DND-41 (cell line): ENCODE data around the gene VSIG10.

Source experiments
- ATAC-seq: fragments of 200-7000 bp; cut with Tn5 transposase; 3 replicates; pipeline ENCODE4 v1.9.1; 2021; ENCODE audit warnings: low read depth; ENCODE audit not compliant: insufficient read depth
- DNase-seq: peaks from one replicate; pipeline ENCODE4 v3.0.0-alpha.2; 2020
- H2AFZ ChIP-seq: 2 replicates; pipeline ENCODE4 v1.6.0; 2012; ENCODE audit warnings: low read depth, low read length
- H3K27ac ChIP-seq: 2 replicates; pipeline ENCODE4 v1.5.1; 2012; ENCODE audit warnings: low read length, inconsistent platforms
- H3K27me3 ChIP-seq: fragments of 200-600 bp; sonication (generic); 2 replicates; pipeline ENCODE4 v1.6.0; 2012; ENCODE audit warnings: low read length, mild to moderate bottlenecking, inconsistent platforms; ENCODE audit not compliant: insufficient read depth, poor library complexity
- H3K36me3 ChIP-seq: 2 replicates; pipeline ENCODE4 v1.5.1; 2012; ENCODE audit warnings: low read length, inconsistent platforms; ENCODE audit not compliant: insufficient read depth
- H3K4me1 ChIP-seq: 2 replicates; pipeline ENCODE4 v1.5.1; 2012; ENCODE audit warnings: mild to moderate bottlenecking, low read length; ENCODE audit not compliant: insufficient read depth
- H3K4me2 ChIP-seq: 2 replicates; pipeline ENCODE4 v1.6.0; 2012; ENCODE audit warnings: mild to moderate bottlenecking, moderate library complexity, low read length, inconsistent platforms; ENCODE audit not compliant: insufficient read depth
- H3K4me3 ChIP-seq, 2 experiments: fragments of 200-600 bp in 1 of 2; shearing (Covaris generic) in 1 of 2; 2 replicates each; pipeline ENCODE4 v1.5.1; 2012 to 2016; ENCODE audit warnings: inconsistent platforms in 2 of 2, low read length in 2 of 2, mild to moderate bottlenecking in 2 of 2, low read depth in 1 of 2, moderate library complexity in 1 of 2
- H3K79me2 ChIP-seq: 2 replicates; pipeline ENCODE4 v1.6.0; 2012; ENCODE audit warnings: low read length, inconsistent platforms; ENCODE audit not compliant: insufficient read depth
- H3K9ac ChIP-seq: 2 replicates; pipeline ENCODE4 v1.6.0; 2012; ENCODE audit warnings: low read depth, mild to moderate bottlenecking, inconsistent platforms, low read length, moderate library complexity
- H3K9me3 ChIP-seq: 2 replicates; pipeline ENCODE4 v1.5.1; 2012; ENCODE audit warnings: low read length, moderate library complexity, mild to moderate bottlenecking, inconsistent platforms; ENCODE audit not compliant: insufficient read depth, severe bottlenecking
- H4K20me1 ChIP-seq: 2 replicates; pipeline ENCODE4 v1.6.0; 2012; ENCODE audit warnings: low read length; ENCODE audit not compliant: insufficient read depth
- CTCF ChIP-seq: IDR thresholded peaks from 2 replicates; pipeline ENCODE4 v1.5.1; 2012; ENCODE audit warnings: borderline replicate concordance, low read length, moderate library complexity, mild to moderate bottlenecking; ENCODE audit not compliant: poor library complexity, severe bottlenecking; ENCODE audit errors: extremely low read depth
- EZH2 ChIP-seq: IDR thresholded peaks from 3 replicates; pipeline ENCODE4 v1.6.1; 2012; ENCODE audit warnings: borderline replicate concordance, low read depth, mild to moderate bottlenecking, moderate library complexity, low read length, inconsistent platforms; ENCODE audit not compliant: severe bottlenecking

The VSIG10 gene

GRCh38 chr12:118073768-118074167 is 30.0 kb downstream of the VSIG10 start:
- H3K4me2 ChIP-seq, result no peak overlapping the region
- 0 out of 2 replicates have a peak, but pooled peaks cover 2% of the 10 kb centered on the region for H3K36me3 ChIP-seq
- no peak overlapping the region for H3K27ac ChIP-seq
- no peak for DNase-seq
- no peak for TF ChIP-seq CTCF
- TF ChIP-seq EZH2, result no peak
- H3K9me3 ChIP-seq, result no peaks in the 10 kb centered on the region
- H3K27me3 ChIP-seq, result no peaks in the 10 kb centered on the region
- no peak overlapping the region for H3K4me3 ChIP-seq
- H3K79me2 ChIP-seq, result no peaks in the 10 kb centered on the region
- no peak overlapping the region for H3K9ac ChIP-seq
- no peaks in the 10 kb centered on the region for H3K4me1 ChIP-seq
- no peak overlapping the region for H2AFZ ChIP-seq
- no peaks in the 10 kb centered on the region for H4K20me1 ChIP-seq
- no peak for ATAC-seq

GRCh38 chr12:118070650-118071049 is 33.2 kb downstream of the VSIG10 start:
- no peak for DNase-seq
- Histone ChIP-seq H3K27me3 (no peaks in the 10 kb centered on the region), H3K36me3 (no peaks in the 10 kb centered on the region)

GRCh38 chr12:118068445-118068844 is 35.4 kb downstream of the VSIG10 start:
- no peak for ATAC-seq
- Histone ChIP-seq H3K4me1 (peaks cover 29% of the 10 kb centered on the region), H3K4me2 (no peak overlapping the region), H3K27me3 (no peaks in the 10 kb centered on the region), H3K9me3 (no peaks in the 10 kb centered on the region), H3K9ac (no peak overlapping the region), H3K27ac (no peak overlapping the region), H4K20me1 (no peaks in the 10 kb centered on the region), H3K36me3 (no peaks in the 10 kb centered on the region), H2AFZ (no peak overlapping the region), H3K4me3 (no peak overlapping the region), H3K79me2 (no peaks in the 10 kb centered on the region)
- DNase-seq, result no peak
- TF ChIP-seq CTCF (no peak), EZH2 (no peak)

More at GRCh38 chr12:118070650-118071049, 33.2 kb downstream of the VSIG10 start:
- TF ChIP-seq EZH2 (no peak), CTCF (no peak)
- H3K79me2 ChIP-seq, result no peaks in the 10 kb centered on the region
- H3K9ac ChIP-seq, result no peak overlapping the region
- ATAC-seq, result no peak
- no peak overlapping the region for H3K27ac ChIP-seq
- H2AFZ ChIP-seq, result no peak overlapping the region
- no peak overlapping the region for H3K4me3 ChIP-seq
- H3K9me3 ChIP-seq, result no peaks in the 10 kb centered on the region
- no peaks in the 10 kb centered on the region for H4K20me1 ChIP-seq
- H3K4me2 ChIP-seq, result no peak overlapping the region
- peaks cover 7% of the 10 kb centered on the region for H3K4me1 ChIP-seq
